Measurements from ENCODE around the gene ATP8A1. TPM values are rescaled to one million over a fixed set of nuclear protein-coding genes. Genes with fewer than 3 reads are reported as not detected.
"Not testable (repeated sequence)": the region's sequence is repeated elsewhere in the genome, so short reads cannot be mapped to it uniquely, and the experiment has no call there.

The ATP8A1 gene
- total and polyA plus RNA-seq, 8 donors = 21.5 to 60.9 (median 36.6) TPM

- H3K4me1 ChIP-seq = no peaks in the 10 kb centered on the region
- no peak for TF ChIP-seq CTCF (IDR thresholded peaks at IDR 0.05)
- no peak for ATAC-seq
- H3K27ac ChIP-seq = no peak overlapping the region
- no peak overlapping the region for H3K4me3 ChIP-seq
- no peaks in the 10 kb centered on the region for H3K9me3 ChIP-seq
- no peaks in the 10 kb centered on the region for H3K27me3 ChIP-seq
- no peak for DNase-seq
- H3K36me3 ChIP-seq = peaks cover 0 to 16% of the 10 kb centered on the region in 2 donors
- intact Hi-C loops (cut with DNase I) = no loop called here
These were observed 167.8 kb downstream of the ATP8A1 start for GRCh38 chr4:42489095-42489494.

- ATAC-seq = no peak
- Histone ChIP-seq H3K27ac (no peak overlapping the region), H3K4me3 (no peak overlapping the region), H3K4me1 (no peaks in the 10 kb centered on the region), H3K27me3 (no peaks in the 10 kb centered on the region), H3K36me3 (peaks cover 0 to 13% of the 10 kb centered on the region in 2 donors), H3K9me3 (no peaks in the 10 kb centered on the region)
- DNase-seq = no peak
- intact Hi-C loops (cut with DNase I) = no loop called here
- no peak for TF ChIP-seq CTCF (IDR thresholded peaks at IDR 0.05)
These were observed 168.4 kb downstream of the ATP8A1 start for GRCh38 chr4:42488554-42488953.

- intact Hi-C loops (cut with DNase I) = no loop called here
- Histone ChIP-seq H3K4me1 (no peaks in the 10 kb centered on the region), H3K27me3 (no peaks in the 10 kb centered on the region), H3K9me3 (no peaks in the 10 kb centered on the region), H3K4me3 (no peak overlapping the region), H3K36me3 (peaks cover 0 to 8% of the 10 kb centered on the region in 2 donors), H3K27ac (no peak overlapping the region)
- DNase-seq = no peak
- no peak for TF ChIP-seq CTCF (IDR thresholded peaks at IDR 0.05)
- no peak for ATAC-seq
These were observed 168.8 kb downstream of the ATP8A1 start for GRCh38 chr4:42488114-42488513.

- no peaks in the 10 kb centered on the region for H3K9me3 ChIP-seq
- no peak overlapping the region for H3K4me3 ChIP-seq
- no peak overlapping the region for H3K27ac ChIP-seq
- no peaks in the 10 kb centered on the region for H3K4me1 ChIP-seq
- peaks cover 0 to under 1% of the 10 kb centered on the region in 2 donors for H3K36me3 ChIP-seq
- no peaks in the 10 kb centered on the region for H3K27me3 ChIP-seq
- no peak for TF ChIP-seq CTCF (IDR thresholded peaks at IDR 0.05)
- DNase-seq (no peak), ATAC-seq (no peak)
- intact Hi-C loops (cut with DNase I) = no loop called here
These were observed 169.7 kb downstream of the ATP8A1 start for GRCh38 chr4:42487230-42487629.

- DNase-seq; ATAC-seq; intact Hi-C loops (cut with DNase I); H3K36me3 ChIP-seq; H3K4me1 ChIP-seq; H3K4me3 ChIP-seq; H3K9me3 ChIP-seq; H3K27ac ChIP-seq; H3K27me3 ChIP-seq: not testable (repeated sequence)
These were observed 170.7 kb downstream of the ATP8A1 start for GRCh38 chr4:42486156-42486555.

GRCh38 chr4:42484630-42485029 is 172.3 kb downstream of the ATP8A1 start:
- H3K36me3 ChIP-seq = no peaks in the 10 kb centered on the region
- ATAC-seq (no peak), DNase-seq (no peak)
- no peak for TF ChIP-seq CTCF (IDR thresholded peaks at IDR 0.05)
- no peak overlapping the region for H3K27ac ChIP-seq
- intact Hi-C loops (cut with DNase I) = no loop called here
- no peaks in the 10 kb centered on the region for H3K9me3 ChIP-seq
- H3K27me3 ChIP-seq = no peaks in the 10 kb centered on the region
- H3K4me3 ChIP-seq = no peak overlapping the region
- no peaks in the 10 kb centered on the region for H3K4me1 ChIP-seq
